Skeletal muscle tissue (tissue), 4 donors: ENCODE data around the gene RAVER2. TPM values are rescaled to one million over a fixed set of nuclear protein-coding genes. Genes with fewer than 3 reads are reported as not detected.

Experiments used
- H3K27ac ChIP-seq: one replicate; pipeline ENCODE4 v1.7.0; 2013; ENCODE audit warnings: mild to moderate bottlenecking, low read depth, low read length, inconsistent platforms
- H3K27me3 ChIP-seq, 3 donors: one replicate each; pipeline ENCODE4 v1.7.0; 2013; ENCODE audit warnings: low read length in 3 of 3; ENCODE audit not compliant: control insufficient read depth in 3 of 3, insufficient read depth in 3 of 3
- H3K36me3 ChIP-seq, 3 donors: one replicate each; pipeline ENCODE4 v1.7.0; 2013; ENCODE audit warnings: low read length in 3 of 3; ENCODE audit not compliant: control insufficient read depth in 3 of 3, insufficient read depth in 3 of 3
- H3K4me1 ChIP-seq, 3 donors: one replicate each; pipeline ENCODE4 v1.7.0; 2013; ENCODE audit warnings: low read length in 3 of 3, mild to moderate bottlenecking in 3 of 3; ENCODE audit not compliant: control insufficient read depth in 3 of 3, insufficient read depth in 3 of 3
- H3K4me3 ChIP-seq, 3 donors: one replicate each; pipeline ENCODE4 v1.7.0; 2013; ENCODE audit warnings: low read length in 3 of 3
- H3K9ac ChIP-seq, 3 donors: one replicate each; pipeline ENCODE4 v1.7.0; 2013; ENCODE audit warnings: low read length in 3 of 3, mild to moderate bottlenecking in 3 of 3, moderate library complexity in 2 of 3, low read depth in 1 of 3
- H3K9me3 ChIP-seq, 3 donors: one replicate each; pipeline ENCODE4 v1.7.0; 2013; ENCODE audit warnings: low read length in 3 of 3; ENCODE audit not compliant: control insufficient read depth in 3 of 3
- total RNA-seq: library from RNA; depleted of rRNA; stranded (reverse); fragments of >200 nt; gene quantifications from one replicate; pipeline ENCODE4 v1.2.3, GENCODE V29; 2014
- donor health status: Osteomylitis.

The RAVER2 gene
- total RNA-seq, 1 donor from 2014 or later = 15.7 TPM

- Histone ChIP-seq H3K9ac (peak overlapping the region in 1 of 3 donors; percentile 4), H3K27me3 (no peaks in the 10 kb centered on the region), H3K9me3 (no peaks in the 10 kb centered on the region), H3K4me1 (peaks cover 11 to 28% (median 15%) of the 10 kb centered on the region in 3 donors), H3K36me3 (peaks cover 32 to 64% (median 40%) of the 10 kb centered on the region in 3 donors), H3K4me3 (no peak overlapping the region), H3K27ac (no peak overlapping the region)
Measured at GRCh38 chr1:64875606-64876005, 130.7 kb downstream of the RAVER2 start.

GRCh38 chr1:64877151-64877550 is 132.3 kb downstream of the RAVER2 start:
- peaks cover 11 to 28% (median 15%) of the 10 kb centered on the region in 3 donors for H3K4me1 ChIP-seq
- H3K27ac ChIP-seq = no peak overlapping the region
- H3K9me3 ChIP-seq = no peaks in the 10 kb centered on the region
- no peak overlapping the region for H3K4me3 ChIP-seq
- H3K36me3 ChIP-seq = peaks cover 29 to 49% (median 39%) of the 10 kb centered on the region in 3 donors
- no peaks in the 10 kb centered on the region for H3K27me3 ChIP-seq
- H3K9ac ChIP-seq = no peak overlapping the region

GRCh38 chr1:64877598-64877997 is 132.7 kb downstream of the RAVER2 start:
- Histone ChIP-seq H3K9me3 (no peaks in the 10 kb centered on the region), H3K4me3 (no peak overlapping the region), H3K9ac (no peak overlapping the region), H3K36me3 (peaks cover 26 to 51% (median 37%) of the 10 kb centered on the region in 3 donors), H3K27me3 (no peaks in the 10 kb centered on the region), H3K27ac (no peak overlapping the region), H3K4me1 (peaks cover 11 to 28% (median 15%) of the 10 kb centered on the region in 3 donors)

GRCh38 chr1:64878090-64878489 is 133.2 kb downstream of the RAVER2 start:
- Histone ChIP-seq H3K4me1 (peaks cover 11 to 26% (median 15%) of the 10 kb centered on the region in 3 donors), H3K36me3 (peaks cover 24 to 52% (median 38%) of the 10 kb centered on the region in 3 donors)

GRCh38 chr1:64878931-64879611 is 134.2 kb downstream of the RAVER2 start:
- Histone ChIP-seq H3K4me3 (no peak overlapping the region), H3K27ac (no peak overlapping the region), H3K9me3 (no peaks in the 10 kb centered on the region), H3K4me1 (peaks cover 11 to 19% (median 15%) of the 10 kb centered on the region in 3 donors), H3K27me3 (no peaks in the 10 kb centered on the region), H3K36me3 (peaks cover 20 to 45% (median 32%) of the 10 kb centered on the region in 3 donors), H3K9ac (no peak overlapping the region)

More at GRCh38 chr1:64878090-64878489, 133.2 kb downstream of the RAVER2 start:
- H3K27me3 ChIP-seq = no peaks in the 10 kb centered on the region
- no peak overlapping the region for H3K9ac ChIP-seq
- no peak overlapping the region for H3K4me3 ChIP-seq
- H3K9me3 ChIP-seq = no peaks in the 10 kb centered on the region
- no peak overlapping the region for H3K27ac ChIP-seq

GRCh38 chr1:64880449-64880848 is 135.6 kb downstream of the RAVER2 start:
- H3K27me3 ChIP-seq = no peaks in the 10 kb centered on the region
- no peak overlapping the region for H3K4me3 ChIP-seq
- peaks cover 13 to 32% (median 32%) of the 10 kb centered on the region in 3 donors for H3K36me3 ChIP-seq
- H3K27ac ChIP-seq = no peak overlapping the region
- H3K9ac ChIP-seq = no peak overlapping the region
- peaks cover 2 to 7% (median 5%) of the 10 kb centered on the region in 3 donors for H3K4me1 ChIP-seq
- no peaks in the 10 kb centered on the region for H3K9me3 ChIP-seq

GRCh38 chr1:64881281-64881680 is 136.4 kb downstream of the RAVER2 start:
- H3K4me3 ChIP-seq = no peak overlapping the region
- H3K9me3 ChIP-seq = no peaks in the 10 kb centered on the region
- no peak overlapping the region for H3K27ac ChIP-seq
- peaks cover 6 to 25% (median 24%) of the 10 kb centered on the region in 3 donors for H3K36me3 ChIP-seq
- peaks cover 0 to 4% (median 2%) of the 10 kb centered on the region in 3 donors for H3K4me1 ChIP-seq
- H3K27me3 ChIP-seq = no peaks in the 10 kb centered on the region
- H3K9ac ChIP-seq = no peak overlapping the region

Other genes starting within 250 kb of the RAVER2 start
- gene JAK1, start 221.5 kb downstream of the RAVER2 start, total RNA-seq = 59.5 TPM